Fibroblast of skin of abdomen (primary cell): ENCODE results near the gene FUBP3. TPM values are rescaled to one million over a fixed set of nuclear protein-coding genes. Genes with fewer than 3 reads are reported as not detected.

Experiments used
- DNase-seq: peaks from one replicate; pipeline ENCODE4 v3.0.0-alpha.2; 2013
- polyA plus RNA-seq, 2 experiments: library from polyadenylated mRNA; unstranded; fragments of 120-200 nt; gene quantifications; one replicate each; pipeline ENCODE4 v1.2.1, GENCODE V29; 2013; ENCODE audit not compliant: insufficient read length in 2 of 2

The FUBP3 gene
- 55.6 TPM for polyA plus RNA-seq (2013, experiment 1 of 2; ENCODE audit: insufficient read length)
- polyA plus RNA-seq (2013, experiment 2 of 2; ENCODE audit: insufficient read length) = 52.9 TPM

GRCh38 chr9:130578865-130579737 lies at the start of gene FUBP3:
Gene FUBP3, plus strand, starts transcription at chr9:130579577. Its CDS starts 104 bp downstream, at chr9:130579681.
- DNase-seq = peak; percentile 91

DNA sequence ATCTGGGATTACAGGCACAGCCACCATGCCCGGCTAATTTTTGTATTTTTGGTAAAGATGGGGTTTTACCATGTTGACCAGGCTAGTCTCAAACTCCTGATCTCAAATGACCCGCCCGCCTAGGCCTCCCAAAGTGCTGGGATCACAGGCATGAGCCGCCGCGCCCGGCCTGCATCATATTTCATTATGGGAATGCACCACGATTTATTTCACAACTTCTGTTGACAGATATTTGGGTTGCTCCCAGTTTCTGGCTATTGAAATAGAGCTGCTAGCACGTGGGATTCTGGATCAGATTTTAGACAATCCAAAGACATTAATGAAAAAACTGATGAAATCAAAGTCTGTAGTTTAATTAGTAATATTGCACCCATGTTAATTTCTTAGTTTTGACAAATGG lies 48.4 kb upstream of the FUBP3 start:
- peak; percentile 75 for DNase-seq

- DNase-seq = no peak
Observed at GRCh38 chr9:130531670-130532069, 47.7 kb upstream of the FUBP3 start.

- DNase-seq = no peak
Observed at GRCh38 chr9:130532426-130533080, 46.8 kb upstream of the FUBP3 start.

- peak; percentile 34 for DNase-seq
Observed at GRCh38 chr9:130535818-130536521, 43.4 kb upstream of the FUBP3 start.

- DNase-seq = no peak
Observed at GRCh38 chr9:130536701-130537107, 42.7 kb upstream of the FUBP3 start.

DNA sequence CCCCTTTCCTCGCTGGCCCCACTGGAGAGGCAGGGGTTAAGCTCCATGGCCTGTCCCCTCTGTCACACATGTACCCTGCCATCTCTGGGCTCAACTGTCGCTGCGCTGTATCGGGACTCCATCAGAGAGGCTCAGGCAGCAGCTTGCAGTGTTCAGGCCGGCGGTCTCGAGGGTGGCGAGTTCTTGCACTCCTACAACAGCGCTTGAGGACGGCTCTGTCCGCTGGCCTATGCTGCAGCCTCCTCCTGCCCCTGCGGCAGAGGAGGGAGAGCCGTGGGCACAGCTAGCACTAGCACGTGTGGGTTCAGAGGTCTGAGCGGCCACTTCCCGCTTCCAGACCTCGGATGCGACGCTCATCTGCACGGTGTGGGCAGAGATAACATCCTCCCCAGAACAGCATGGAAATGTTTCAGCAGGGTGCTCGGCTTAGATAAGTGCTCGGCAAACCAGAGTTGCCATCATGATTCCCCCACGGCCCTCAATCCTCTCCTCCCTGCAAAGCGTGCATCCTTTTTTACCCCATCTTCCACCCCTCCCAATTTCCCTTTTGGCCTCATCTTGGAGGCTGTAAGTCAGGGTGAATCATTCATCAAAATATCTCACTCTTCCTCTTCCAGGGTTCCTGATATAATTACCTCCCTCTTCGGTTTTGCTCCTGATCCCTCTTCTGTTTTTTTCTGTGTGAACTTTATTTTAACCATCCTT lies 41.9 kb upstream of the FUBP3 start:
- DNase-seq = peak; percentile 13

DNA sequence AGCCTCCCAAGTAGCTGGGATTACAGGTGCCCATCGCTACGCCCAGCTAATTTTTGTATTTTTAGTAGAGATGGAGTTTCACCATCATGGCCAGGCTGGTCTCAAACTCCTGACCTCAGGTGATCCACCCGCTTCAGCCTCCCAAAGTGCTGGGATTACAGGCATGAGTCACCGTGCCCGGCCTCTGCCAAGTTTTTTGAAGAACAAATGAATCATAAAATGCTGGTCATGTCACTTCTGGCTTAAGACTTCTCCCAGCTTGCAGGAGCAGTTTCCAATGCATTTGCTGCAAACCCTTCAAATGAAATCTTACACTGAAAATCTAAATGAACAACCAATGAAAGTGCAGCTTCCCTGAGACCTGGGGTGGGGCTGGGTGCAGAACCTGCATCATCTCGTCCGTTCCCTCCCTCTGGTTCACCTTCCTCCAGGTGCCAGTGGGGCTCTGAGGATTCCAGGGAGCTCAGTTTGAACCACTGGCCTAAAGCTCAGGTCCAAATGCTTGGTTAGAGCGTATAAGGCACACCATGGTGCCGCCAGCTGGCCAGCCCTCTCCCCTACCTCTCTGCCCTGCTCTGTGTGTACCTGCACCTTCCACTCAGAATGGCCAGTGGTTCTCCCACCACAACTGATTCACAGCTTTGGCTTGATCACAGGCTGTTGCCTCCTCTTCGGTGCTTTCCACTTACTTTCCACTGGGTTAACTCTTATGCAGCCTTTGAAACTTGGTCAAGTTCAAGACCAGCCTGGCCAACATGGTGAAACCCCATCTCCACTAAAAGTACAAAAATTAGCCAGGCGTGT lies 39.8 kb upstream of the FUBP3 start:
- DNase-seq = peak; percentile 47

DNA sequence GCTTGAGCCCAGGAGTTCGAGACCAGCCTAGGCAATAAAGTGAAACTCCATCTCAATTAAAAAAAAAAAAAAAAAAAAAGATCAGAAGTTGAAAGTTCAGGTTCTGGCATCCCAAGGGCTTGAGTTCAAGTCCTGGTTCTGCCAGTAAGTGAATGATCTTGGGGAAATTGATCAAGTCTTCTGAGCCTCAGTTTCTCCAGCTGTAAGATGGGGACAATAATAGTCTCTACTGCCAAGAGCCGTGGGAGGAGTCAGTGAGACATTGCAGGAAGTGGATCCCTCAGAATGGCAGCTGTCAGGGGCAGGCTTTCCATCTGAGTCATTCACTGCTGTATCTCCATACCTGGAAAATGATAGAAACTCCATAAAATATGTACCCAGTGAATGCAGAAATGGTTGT lies 37.8 kb upstream of the FUBP3 start:
- no peak for DNase-seq

GRCh38 chr9:130542038-130542437 lies 37.3 kb upstream of the FUBP3 start:
- DNase-seq = no peak

DNA sequence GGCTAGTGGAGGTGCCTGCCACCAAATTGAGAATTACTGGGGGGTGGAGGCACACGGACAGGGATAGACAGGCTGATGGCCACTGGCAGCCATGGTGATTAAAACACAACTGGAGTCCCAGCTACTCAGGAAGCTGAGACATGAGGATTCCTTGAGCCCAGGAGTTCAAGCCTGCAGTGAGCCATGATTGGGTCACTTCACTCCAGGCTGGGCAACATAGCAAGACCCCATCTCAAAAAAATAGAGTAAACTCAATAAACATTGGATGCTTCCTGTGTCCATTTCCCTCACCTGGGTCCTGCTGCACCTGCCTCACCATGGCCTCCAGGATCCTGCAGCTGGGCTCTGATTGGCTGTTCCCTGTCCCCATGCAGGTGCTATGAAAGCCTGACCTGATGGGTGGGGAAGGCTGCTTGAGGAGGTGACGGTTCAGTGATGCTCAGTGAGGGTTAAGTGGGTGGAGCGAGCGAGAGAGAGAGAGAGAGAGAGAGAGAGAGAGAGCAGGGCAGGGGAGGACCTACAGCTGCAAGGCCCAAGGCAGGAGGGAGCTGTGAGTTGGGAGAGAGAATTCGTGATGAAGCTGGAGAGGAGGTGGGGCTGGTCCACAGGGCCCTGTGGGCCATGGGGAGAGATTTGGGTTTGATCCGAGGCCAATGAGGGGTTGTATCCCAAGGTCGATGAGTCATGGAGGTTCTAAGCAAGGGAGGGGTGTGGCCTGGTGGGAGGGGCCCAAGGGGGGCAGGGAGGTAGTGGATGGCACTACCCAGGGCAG lies 36.7 kb upstream of the FUBP3 start:
- no peak for DNase-seq

DNA sequence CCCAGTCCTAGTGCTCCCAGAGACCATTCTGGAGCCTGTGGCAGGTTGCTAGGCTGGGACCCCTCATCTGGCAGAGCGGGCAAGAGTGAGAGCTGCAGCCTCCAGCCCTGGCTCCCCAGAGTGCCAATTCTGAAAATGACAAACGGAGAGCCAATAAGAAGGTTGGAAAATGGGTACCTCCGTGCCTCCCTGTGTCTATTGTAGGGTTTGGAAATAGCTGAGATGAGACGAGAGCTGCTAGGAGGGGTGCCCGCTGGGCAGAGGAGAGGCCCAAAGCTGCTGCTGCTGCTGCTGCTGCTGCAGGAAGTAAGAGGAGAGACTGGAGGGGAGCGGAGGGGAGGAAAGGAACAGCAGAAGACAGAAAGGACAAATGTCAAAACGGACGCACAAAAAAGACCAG lies 36.0 kb upstream of the FUBP3 start:
- no peak for DNase-seq

- DNase-seq = no peak
Observed at GRCh38 chr9:130543859-130544258, 35.5 kb upstream of the FUBP3 start.

DNA sequence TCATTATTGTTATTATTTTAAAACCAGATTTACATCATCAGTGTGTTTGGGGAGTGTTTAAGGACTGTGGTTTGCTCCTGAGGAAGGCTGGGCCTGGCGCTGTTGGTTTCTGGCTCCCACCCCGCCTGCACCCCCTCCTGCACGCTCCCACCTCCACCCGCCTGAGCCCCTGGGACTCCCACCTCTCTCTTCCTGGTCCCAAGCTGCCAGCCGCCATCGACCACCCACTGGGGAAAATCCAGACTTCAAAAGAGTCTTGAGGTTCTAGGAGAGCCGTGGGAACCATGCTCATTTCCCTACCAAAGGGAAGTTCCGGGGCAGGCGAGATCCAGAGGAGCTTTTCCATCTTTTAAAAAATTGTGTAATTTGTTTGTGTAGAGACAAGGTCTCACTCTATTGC lies 35.0 kb upstream of the FUBP3 start:
- no peak for DNase-seq

DNA sequence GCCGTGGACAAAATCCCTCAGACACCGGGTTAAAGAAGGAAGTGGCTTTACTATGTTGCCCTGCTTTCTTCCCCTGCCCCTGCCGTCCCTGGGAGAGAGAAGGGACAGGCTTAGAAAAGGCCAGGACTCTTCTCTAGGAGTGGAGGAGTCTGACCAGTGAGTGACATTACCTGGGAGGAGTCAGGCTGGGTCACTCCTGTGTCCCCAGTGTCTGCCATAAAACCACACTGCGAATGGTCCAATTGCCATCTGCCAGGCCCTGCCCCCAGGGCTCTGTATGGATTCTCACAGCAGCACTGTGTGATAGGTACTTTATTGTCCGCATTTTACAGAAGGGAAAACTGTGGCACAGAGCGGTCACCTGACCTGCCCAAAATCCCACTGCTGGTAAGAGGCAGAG lies 31.3 kb upstream of the FUBP3 start:
- DNase-seq = no peak

GRCh38 chr9:130549093-130549735 lies 30.2 kb upstream of the FUBP3 start:
- DNase-seq = no peak

DNA sequence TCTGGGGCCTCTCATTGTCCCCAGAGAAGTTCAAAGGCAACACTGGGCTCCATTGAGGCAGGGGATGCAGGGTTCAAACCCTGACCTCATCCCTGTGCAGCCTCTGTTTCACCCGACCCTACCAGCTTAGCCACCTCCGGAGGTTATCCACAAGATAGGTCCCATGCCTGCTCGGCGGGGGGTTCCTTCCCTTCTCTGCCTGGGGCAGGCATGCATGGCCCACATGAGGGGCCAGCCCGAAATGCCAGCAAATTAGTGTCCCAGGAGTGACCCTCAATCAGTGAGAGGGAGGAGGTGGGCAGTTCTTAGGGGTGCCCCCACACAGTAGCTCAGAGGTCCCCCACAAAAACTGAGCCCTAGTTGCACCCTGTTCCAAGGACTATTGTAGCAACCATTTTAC lies 24.8 kb upstream of the FUBP3 start:
- no peak for DNase-seq

DNA sequence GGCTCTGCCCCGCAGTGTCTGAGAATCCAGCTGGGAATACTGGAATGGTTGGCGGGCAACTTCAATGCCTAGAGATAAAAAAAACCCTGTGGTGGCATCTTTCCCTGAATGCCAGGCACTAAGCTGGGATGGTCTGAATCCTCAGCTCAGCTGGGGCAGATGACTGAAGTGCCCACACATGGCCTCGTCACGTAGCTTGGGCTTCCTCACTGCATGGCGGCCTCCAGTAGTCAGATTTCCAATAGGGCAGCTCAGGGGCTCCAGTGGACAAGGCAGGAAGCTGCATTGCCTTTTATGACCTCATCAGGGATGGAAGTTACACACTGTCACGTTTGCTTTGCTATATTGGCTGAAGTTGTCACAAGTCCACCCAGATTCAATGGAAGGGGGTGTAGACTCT lies 24.3 kb upstream of the FUBP3 start:
- DNase-seq = no peak

- DNase-seq = no peak
Observed at GRCh38 chr9:130555968-130556367, 23.4 kb upstream of the FUBP3 start.

DNA sequence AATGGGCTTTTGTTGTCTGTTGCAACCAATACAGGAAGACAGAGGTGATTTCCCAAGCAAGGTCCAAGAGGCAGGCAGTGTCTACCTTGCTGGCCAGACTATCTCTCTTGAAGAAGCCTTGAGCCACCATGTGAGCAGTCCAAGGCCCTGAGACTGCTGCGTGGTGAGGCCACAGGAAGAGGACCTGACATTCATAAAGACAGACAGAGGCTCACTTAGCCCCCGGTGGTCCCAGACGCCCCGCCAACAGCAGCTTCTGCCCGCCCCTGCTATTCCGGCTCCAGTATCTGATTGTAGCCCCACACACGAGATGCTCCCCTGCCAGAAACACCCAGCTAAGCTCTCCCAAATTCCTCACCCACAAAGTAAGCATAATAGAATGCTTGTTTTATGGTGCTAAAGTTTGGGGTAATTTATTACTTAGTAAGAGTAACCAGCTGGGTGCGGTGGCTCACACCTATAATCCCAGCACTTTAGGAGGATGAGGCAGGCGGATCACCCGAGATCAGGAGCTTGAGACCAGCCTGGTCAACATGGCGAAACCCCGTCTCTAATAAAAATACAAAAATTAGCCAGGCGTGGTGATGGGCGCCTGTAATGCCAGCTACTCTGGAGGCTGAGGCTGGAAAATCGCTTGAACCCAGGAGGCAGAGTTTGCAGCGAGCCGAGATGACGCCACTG lies 22.8 kb upstream of the FUBP3 start:
- DNase-seq = no peak
